HL-60/S4 treated with retinoic acid at 250 ng/mL for 4 days and 3 days (cell line): ENCODE measurements around the gene CCL11.

Experiments
- in situ Hi-C: fragments of 300-500 bp; cut with MboI; formaldehyde crosslinking; loops from 2 replicates; pipeline ENCODE4 v1.7.0; 2022; ENCODE audit warnings: low sequenced_read_pairs

The CCL11 gene

GRCh38 chr17:34255841-34256240 is 29.7 kb upstream of the CCL11 start:
- in situ Hi-C loops: no loop called here

- in situ Hi-C loops: no loop called here
These were observed 28.1 kb upstream of the CCL11 start for GRCh38 chr17:34257299-34257985.

- in situ Hi-C loops: no loop called here
These were observed 27.6 kb upstream of the CCL11 start for GRCh38 chr17:34257986-34258326.

GRCh38 chr17:34259146-34259545 is 26.4 kb upstream of the CCL11 start:
- in situ Hi-C loops: no loop called here

- in situ Hi-C loops: no loop called here
These were observed 24.7 kb upstream of the CCL11 start for GRCh38 chr17:34260861-34261260.

GRCh38 chr17:34261568-34262337 is 23.8 kb upstream of the CCL11 start:
- in situ Hi-C loops: no loop called here

GRCh38 chr17:34265711-34266110 is 19.8 kb upstream of the CCL11 start:
- in situ Hi-C loops: no loop called here

GRCh38 chr17:34269969-34270368 is 15.6 kb upstream of the CCL11 start, which contains the start of gene CCL7:
TSS of gene CCL7 (plus strand) at chr17:34270221. CDS start at chr17:34270291, 70 bp downstream.
- in situ Hi-C loops: no loop called here

GRCh38 chr17:34275881-34276280 is 9.7 kb upstream of the CCL11 start:
- in situ Hi-C loops: no loop called here

GRCh38 chr17:34276826-34277225 is 8.7 kb upstream of the CCL11 start:
- in situ Hi-C loops: no loop called here

- in situ Hi-C loops: no loop called here
These were observed 2.0 kb upstream of the CCL11 start for GRCh38 chr17:34283571-34283970.

- in situ Hi-C loops: no loop called here
These were observed 2.3 kb downstream of the CCL11 start for GRCh38 chr17:34287875-34288274.

- in situ Hi-C loops: no loop called here
These were observed 5.0 kb downstream of the CCL11 start for GRCh38 chr17:34290586-34290985.

GRCh38 chr17:34291721-34292348 is 6.3 kb downstream of the CCL11 start:
- in situ Hi-C loops: no loop called here

- in situ Hi-C loops: no loop called here
These were observed 13.5 kb downstream of the CCL11 start for GRCh38 chr17:34299027-34299426.

GRCh38 chr17:34299956-34300577 is 14.5 kb downstream of the CCL11 start:
- in situ Hi-C loops: no loop called here

GRCh38 chr17:34300652-34301370 is 15.3 kb downstream of the CCL11 start:
- in situ Hi-C loops: no loop called here

- in situ Hi-C loops: no loop called here
These were observed 16.4 kb downstream of the CCL11 start for GRCh38 chr17:34301986-34302385.

- in situ Hi-C loops: no loop called here
These were observed 17.1 kb downstream of the CCL11 start for GRCh38 chr17:34302636-34303035.

- in situ Hi-C loops: no loop called here
These were observed 18.1 kb downstream of the CCL11 start for GRCh38 chr17:34303606-34304005.

- in situ Hi-C loops: no loop called here
These were observed 19.5 kb downstream of the CCL11 start for GRCh38 chr17:34305061-34305460.
